Osteoblast (primary cell): ENCODE results near the gene INSYN2B. TPM values are rescaled to one million over a fixed set of nuclear protein-coding genes. Genes with fewer than 3 reads are reported as not detected.

Experiments
- DNase-seq: peaks from one replicate; pipeline ENCODE4 v3.0.0; 2011; ENCODE audit warnings: low spot score, mixed read lengths; ENCODE audit not compliant: insufficient read length; ENCODE audit errors: missing footprints
- H2AFZ ChIP-seq: 2 replicates; pipeline ENCODE4 v1.6.0; 2011; ENCODE audit warnings: mild to moderate bottlenecking, low read length
- H3K27ac ChIP-seq: 2 replicates; pipeline ENCODE4 v1.5.1; 2011; ENCODE audit warnings: mild to moderate bottlenecking, low read depth, low read length, moderate library complexity
- H3K27me3 ChIP-seq: 2 replicates; pipeline ENCODE4 v1.6.0; 2012; ENCODE audit warnings: mild to moderate bottlenecking, control low read depth, inconsistent platforms, low read length, moderate library complexity; ENCODE audit not compliant: insufficient read depth
- H3K36me3 ChIP-seq: 2 replicates; pipeline ENCODE4 v1.5.1; 2011; ENCODE audit warnings: mild to moderate bottlenecking, low read length, control low read depth, moderate library complexity; ENCODE audit not compliant: insufficient read depth
- H3K4me1 ChIP-seq: 2 replicates; pipeline ENCODE4 v1.5.1; 2011; ENCODE audit warnings: mild to moderate bottlenecking, low read length, control low read depth, moderate library complexity; ENCODE audit not compliant: insufficient read depth
- H3K4me2 ChIP-seq: 2 replicates; pipeline ENCODE4 v1.6.0; 2011; ENCODE audit warnings: mild to moderate bottlenecking, low read length; ENCODE audit not compliant: insufficient read depth
- H3K4me3 ChIP-seq: fragments of 200-600 bp; sonication (generic); 3 replicates; pipeline ENCODE4 v1.5.1; 2012; ENCODE audit warnings: mild to moderate bottlenecking, low read length, inconsistent platforms; ENCODE audit not compliant: insufficient read depth
- H3K79me2 ChIP-seq: 2 replicates; pipeline ENCODE4 v1.6.0; 2012; ENCODE audit warnings: mild to moderate bottlenecking, low read length, control low read depth, inconsistent platforms; ENCODE audit not compliant: insufficient read depth
- H3K9me3 ChIP-seq: 2 replicates; pipeline ENCODE4 v1.5.1; 2011; ENCODE audit warnings: low read depth, low read length, control low read depth
- H4K20me1 ChIP-seq: 2 replicates; pipeline ENCODE4 v1.6.0; 2012; ENCODE audit warnings: mild to moderate bottlenecking, low read length, control low read depth; ENCODE audit not compliant: insufficient read depth
- CTCF ChIP-seq: IDR thresholded peaks from 2 replicates; pipeline ENCODE4 v1.5.1; 2011; ENCODE audit warnings: mild to moderate bottlenecking, low read depth, low read length, moderate library complexity; ENCODE audit errors: extremely low read depth
- total RNA-seq: library from RNA; depleted of rRNA; stranded (reverse); fragments of >200 nt; gene quantifications from 2 replicates; pipeline ENCODE4 v1.2.3, GENCODE V29; 2012

Gene INSYN2B
- total RNA-seq, 1 donor = 2.2 TPM

GRCh38 chr5:170008376-170008775, 28.1 kb upstream of the INSYN2B start:
- H3K4me1 ChIP-seq = no peaks in the 10 kb centered on the region
- H2AFZ ChIP-seq = no peak overlapping the region
- TF ChIP-seq CTCF = no peak
- DNase-seq = no peak
- H3K4me3 ChIP-seq = no peak overlapping the region
- H3K27ac ChIP-seq = no peak overlapping the region
- no peak overlapping the region for H3K4me2 ChIP-seq
- no peaks in the 10 kb centered on the region for H4K20me1 ChIP-seq
- no peaks in the 10 kb centered on the region for H3K9me3 ChIP-seq
- peaks cover 11% of the 10 kb centered on the region for H3K27me3 ChIP-seq
- no peaks in the 10 kb centered on the region for H3K79me2 ChIP-seq
- H3K36me3 ChIP-seq = no peaks in the 10 kb centered on the region

- H3K4me1 ChIP-seq = no peaks in the 10 kb centered on the region
- TF ChIP-seq CTCF = no peak
- H3K27ac ChIP-seq = no peak overlapping the region
- H3K9me3 ChIP-seq = no peaks in the 10 kb centered on the region
- no peaks in the 10 kb centered on the region for H3K36me3 ChIP-seq
- no peak overlapping the region for H2AFZ ChIP-seq
- no peak overlapping the region for H3K4me3 ChIP-seq
- no peak for DNase-seq
- no peaks in the 10 kb centered on the region for H3K79me2 ChIP-seq
- H3K4me2 ChIP-seq = no peak overlapping the region
- peaks cover under 1% of the 10 kb centered on the region for H3K27me3 ChIP-seq
- H4K20me1 ChIP-seq = no peaks in the 10 kb centered on the region
These were observed 25.7 kb upstream of the INSYN2B start for GRCh38 chr5:170006021-170006420.

- no peak overlapping the region for H3K4me2 ChIP-seq
- no peaks in the 10 kb centered on the region for H3K4me1 ChIP-seq
- TF ChIP-seq CTCF = no peak
- no peaks in the 10 kb centered on the region for H4K20me1 ChIP-seq
- no peak overlapping the region for H3K27ac ChIP-seq
- no peaks in the 10 kb centered on the region for H3K79me2 ChIP-seq
- no peaks in the 10 kb centered on the region for H3K9me3 ChIP-seq
- H3K4me3 ChIP-seq = no peak overlapping the region
- H3K36me3 ChIP-seq = no peaks in the 10 kb centered on the region
- H2AFZ ChIP-seq = no peak overlapping the region
- no peaks in the 10 kb centered on the region for H3K27me3 ChIP-seq
- DNase-seq = no peak
These were observed 19.9 kb upstream of the INSYN2B start for GRCh38 chr5:170000155-170000554.

GRCh38 chr5:169999621-170000020, 19.3 kb upstream of the INSYN2B start:
- H3K4me1 ChIP-seq = no peaks in the 10 kb centered on the region
- no peak overlapping the region for H3K27ac ChIP-seq
- no peak for DNase-seq
- no peak overlapping the region for H2AFZ ChIP-seq
- H3K9me3 ChIP-seq = no peaks in the 10 kb centered on the region
- H3K79me2 ChIP-seq = no peaks in the 10 kb centered on the region
- TF ChIP-seq CTCF = no peak
- H3K4me3 ChIP-seq = no peak overlapping the region
- no peak overlapping the region for H3K4me2 ChIP-seq
- H3K36me3 ChIP-seq = no peaks in the 10 kb centered on the region
- no peaks in the 10 kb centered on the region for H3K27me3 ChIP-seq
- H4K20me1 ChIP-seq = no peaks in the 10 kb centered on the region
